ENCODE data around the gene PTGDR. TPM values are rescaled to one million over a fixed set of nuclear protein-coding genes. Genes with fewer than 3 reads are reported as not detected.

The PTGDR gene
- total and polyA plus RNA-seq, 9 of the 15 experiments (the other 6 are each of a cell fraction or from before 2014, with no cell fraction given), result not detected

DNA sequence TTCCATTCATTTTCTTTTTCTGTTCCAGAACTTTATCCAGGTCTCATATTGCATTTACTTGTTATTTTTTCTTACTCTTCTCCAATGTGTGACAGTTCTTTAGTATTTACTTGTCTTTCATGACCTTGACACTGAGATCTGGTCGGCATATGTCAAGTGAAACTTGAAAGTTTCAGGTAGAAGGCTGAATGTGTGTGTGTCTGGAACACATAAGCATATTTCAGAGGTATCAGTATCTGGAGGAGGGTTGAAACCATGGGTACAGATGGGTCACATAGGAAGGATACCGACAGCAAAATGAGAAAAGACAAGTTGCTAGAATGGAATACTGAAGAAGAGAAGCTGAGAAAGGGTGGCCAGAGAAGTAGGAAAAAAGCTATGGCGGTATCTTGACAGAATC is 22.5 kb upstream of the PTGDR start:
- Histone ChIP-seq H3K9me3 (replicated peaks; ENCODE audit: control insufficient read depth, insufficient read depth, low read depth, low read length) (no peaks in the 10 kb centered on the region), H3K9ac (ENCODE audit: insufficient read depth in 1 of 2, low read depth in 2 of 2, low read length in 2 of 2) (no peak overlapping the region), H3K9me1 (ENCODE audit: control insufficient read depth, insufficient read depth, low read length) (no peaks in the 10 kb centered on the region), H3K4me1 (replicated peaks in 1 of 2; ENCODE audit: control insufficient read depth in 2 of 2, insufficient read depth in 2 of 2, low read length in 2 of 2) (no peaks in the 10 kb centered on the region), H3K4me3 (no peak overlapping the region), H3K27ac (ENCODE audit: extremely low read depth, low read depth, low read length) (no peak overlapping the region), H4K20me1 (replicated peaks; ENCODE audit: control insufficient read depth, insufficient read depth, low read length) (no peaks in the 10 kb centered on the region), H3K79me2 (ENCODE audit: control insufficient read depth, insufficient read depth, low read length) (no peaks in the 10 kb centered on the region), H3K4me2 (ENCODE audit: insufficient read depth, low read length) (no peak overlapping the region), H3K36me3 (ENCODE audit: control insufficient read depth, insufficient read depth, low read length) (no peaks in the 10 kb centered on the region), H2AFZ (ENCODE audit: low read depth, low read length) (no peak overlapping the region), H3K27me3 (ENCODE audit: control insufficient read depth in 2 of 2, insufficient read depth in 2 of 2, low read length in 2 of 2) (no peaks in the 10 kb centered on the region)
- in situ Hi-C loops (cut with MboI) (no loop called here), intact Hi-C loops (cut with micrococcal nuclease) (no loop called here)
- TF ChIP-seq EP300 (IDR thresholded peaks at IDR 0.05; ENCODE audit: low read length) (no peak), DNMT1 (IDR thresholded peaks at IDR 0.05) (no peak), ZNF431 (CRISPR knock-in tag; IDR thresholded peaks at IDR 0.05) (no peak), YBX1 (IDR thresholded peaks at IDR 0.05) (no peak), ZFX (CRISPR knock-in tag; IDR thresholded peaks at IDR 0.05) (no peak), RHOXF2B (CRISPR knock-in tag; conservative IDR thresholded peaks at IDR 0.05) (no peak), E2F3 (CRISPR knock-in tag; IDR thresholded peaks at IDR 0.05) (no peak), EGR1 (conservative IDR thresholded peaks at IDR 0.05) (no peak), TAL1 (IDR thresholded peaks at IDR 0.05) (no peak)
- TF ChIP-seq, protein P1, sequence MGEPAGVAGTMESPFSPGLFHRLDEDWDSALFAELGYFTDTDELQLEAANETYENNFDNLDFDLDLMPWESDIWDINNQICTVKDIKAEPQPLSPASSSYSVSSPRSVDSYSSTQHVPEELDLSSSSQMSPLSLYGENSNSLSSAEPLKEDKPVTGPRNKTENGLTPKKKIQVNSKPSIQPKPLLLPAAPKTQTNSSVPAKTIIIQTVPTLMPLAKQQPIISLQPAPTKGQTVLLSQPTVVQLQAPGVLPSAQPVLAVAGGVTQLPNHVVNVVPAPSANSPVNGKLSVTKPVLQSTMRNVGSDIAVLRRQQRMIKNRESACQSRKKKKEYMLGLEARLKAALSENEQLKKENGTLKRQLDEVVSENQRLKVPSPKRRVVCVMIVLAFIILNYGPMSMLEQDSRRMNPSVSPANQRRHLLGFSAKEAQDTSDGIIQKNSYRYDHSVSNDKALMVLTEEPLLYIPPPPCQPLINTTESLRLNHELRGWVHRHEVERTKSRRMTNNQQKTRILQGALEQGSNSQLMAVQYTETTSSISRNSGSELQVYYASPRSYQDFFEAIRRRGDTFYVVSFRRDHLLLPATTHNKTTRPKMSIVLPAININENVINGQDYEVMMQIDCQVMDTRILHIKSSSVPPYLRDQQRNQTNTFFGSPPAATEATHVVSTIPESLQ (CRISPR knock-in tag; IDR thresholded peaks at IDR 0.05), result no peak
- TF ChIP-seq, protein P2, sequence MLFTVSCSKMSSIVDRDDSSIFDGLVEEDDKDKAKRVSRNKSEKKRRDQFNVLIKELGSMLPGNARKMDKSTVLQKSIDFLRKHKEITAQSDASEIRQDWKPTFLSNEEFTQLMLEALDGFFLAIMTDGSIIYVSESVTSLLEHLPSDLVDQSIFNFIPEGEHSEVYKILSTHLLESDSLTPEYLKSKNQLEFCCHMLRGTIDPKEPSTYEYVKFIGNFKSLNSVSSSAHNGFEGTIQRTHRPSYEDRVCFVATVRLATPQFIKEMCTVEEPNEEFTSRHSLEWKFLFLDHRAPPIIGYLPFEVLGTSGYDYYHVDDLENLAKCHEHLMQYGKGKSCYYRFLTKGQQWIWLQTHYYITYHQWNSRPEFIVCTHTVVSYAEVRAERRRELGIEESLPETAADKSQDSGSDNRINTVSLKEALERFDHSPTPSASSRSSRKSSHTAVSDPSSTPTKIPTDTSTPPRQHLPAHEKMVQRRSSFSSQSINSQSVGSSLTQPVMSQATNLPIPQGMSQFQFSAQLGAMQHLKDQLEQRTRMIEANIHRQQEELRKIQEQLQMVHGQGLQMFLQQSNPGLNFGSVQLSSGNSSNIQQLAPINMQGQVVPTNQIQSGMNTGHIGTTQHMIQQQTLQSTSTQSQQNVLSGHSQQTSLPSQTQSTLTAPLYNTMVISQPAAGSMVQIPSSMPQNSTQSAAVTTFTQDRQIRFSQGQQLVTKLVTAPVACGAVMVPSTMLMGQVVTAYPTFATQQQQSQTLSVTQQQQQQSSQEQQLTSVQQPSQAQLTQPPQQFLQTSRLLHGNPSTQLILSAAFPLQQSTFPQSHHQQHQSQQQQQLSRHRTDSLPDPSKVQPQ (CRISPR knock-in tag; IDR thresholded peaks at IDR 0.05; ENCODE audit: borderline replicate concordance), result no peak
- TF ChIP-seq, protein P3, sequence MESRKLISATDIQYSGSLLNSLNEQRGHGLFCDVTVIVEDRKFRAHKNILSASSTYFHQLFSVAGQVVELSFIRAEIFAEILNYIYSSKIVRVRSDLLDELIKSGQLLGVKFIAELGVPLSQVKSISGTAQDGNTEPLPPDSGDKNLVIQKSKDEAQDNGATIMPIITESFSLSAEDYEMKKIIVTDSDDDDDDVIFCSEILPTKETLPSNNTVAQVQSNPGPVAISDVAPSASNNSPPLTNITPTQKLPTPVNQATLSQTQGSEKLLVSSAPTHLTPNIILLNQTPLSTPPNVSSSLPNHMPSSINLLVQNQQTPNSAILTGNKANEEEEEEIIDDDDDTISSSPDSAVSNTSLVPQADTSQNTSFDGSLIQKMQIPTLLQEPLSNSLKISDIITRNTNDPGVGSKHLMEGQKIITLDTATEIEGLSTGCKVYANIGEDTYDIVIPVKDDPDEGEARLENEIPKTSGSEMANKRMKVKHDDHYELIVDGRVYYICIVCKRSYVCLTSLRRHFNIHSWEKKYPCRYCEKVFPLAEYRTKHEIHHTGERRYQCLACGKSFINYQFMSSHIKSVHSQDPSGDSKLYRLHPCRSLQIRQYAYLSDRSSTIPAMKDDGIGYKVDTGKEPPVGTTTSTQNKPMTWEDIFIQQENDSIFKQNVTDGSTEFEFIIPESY (CRISPR knock-in tag; IDR thresholded peaks at IDR 0.05), result no peak
- TF ChIP-seq, protein P4, sequence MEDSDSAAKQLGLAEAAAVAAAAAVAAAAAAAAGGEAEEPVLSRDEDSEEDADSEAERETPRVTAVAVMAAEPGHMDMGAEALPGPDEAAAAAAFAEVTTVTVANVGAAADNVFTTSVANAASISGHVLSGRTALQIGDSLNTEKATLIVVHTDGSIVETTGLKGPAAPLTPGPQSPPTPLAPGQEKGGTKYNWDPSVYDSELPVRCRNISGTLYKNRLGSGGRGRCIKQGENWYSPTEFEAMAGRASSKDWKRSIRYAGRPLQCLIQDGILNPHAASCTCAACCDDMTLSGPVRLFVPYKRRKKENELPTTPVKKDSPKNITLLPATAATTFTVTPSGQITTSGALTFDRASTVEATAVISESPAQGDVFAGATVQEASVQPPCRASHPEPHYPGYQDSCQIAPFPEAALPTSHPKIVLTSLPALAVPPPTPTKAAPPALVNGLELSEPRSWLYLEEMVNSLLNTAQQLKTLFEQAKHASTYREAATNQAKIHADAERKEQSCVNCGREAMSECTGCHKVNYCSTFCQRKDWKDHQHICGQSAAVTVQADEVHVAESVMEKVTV (CRISPR knock-in tag; IDR thresholded peaks at IDR 0.05), result no peak
- no peak for DNase-seq (ENCODE audit: extremely low read depth in 1 of 4, low spot score in 3 of 4)
- FAIRE-seq, result no peak
- POLR2A ChIA-PET, result no interaction called here
- WGBS (ENCODE audit: insufficient coverage, low coverage, missing lambda C conversion rate), result 0% methylated on average over 3 of the region's 3 CpGs
- no peak for ATAC-seq
- BruUV-seq (replicated peaks), result no TSS peak
- CTCF ChIA-PET (ENCODE audit: low intra/inter-chr PET ratio), result no interaction called here
